GM06990 (cell line): ENCODE data around the gene VPS37D.

ENCODE experiments used
- DNase-seq: peaks from one replicate; pipeline ENCODE4 v3.0.0-alpha.2; 2011; ENCODE audit not compliant: insufficient read length; ENCODE audit errors: extremely low read depth
- H3K27me3 ChIP-seq: replicated peaks from 2 replicates; pipeline ENCODE4 v1.6.0; 2011; ENCODE audit warnings: low read length; ENCODE audit not compliant: control insufficient read depth, insufficient read depth
- H3K36me3 ChIP-seq: 2 replicates; pipeline ENCODE4 v1.5.1; 2011; ENCODE audit warnings: low read length; ENCODE audit not compliant: control insufficient read depth, insufficient read depth
- H3K4me3 ChIP-seq: replicated peaks from 2 replicates; pipeline ENCODE4 v1.5.1; 2011; ENCODE audit warnings: low read depth, mild to moderate bottlenecking, control low read depth, low read length
- TF ChIP-seq, protein P1 (sequence below): IDR thresholded peaks from 2 replicates; pipeline ENCODE4 v1.5.1; 2011; ENCODE audit warnings: low read length, control low read depth, mild to moderate bottlenecking, inconsistent platforms; ENCODE audit not compliant: insufficient read depth, poor library complexity, severe bottlenecking

The VPS37D gene

DNA sequence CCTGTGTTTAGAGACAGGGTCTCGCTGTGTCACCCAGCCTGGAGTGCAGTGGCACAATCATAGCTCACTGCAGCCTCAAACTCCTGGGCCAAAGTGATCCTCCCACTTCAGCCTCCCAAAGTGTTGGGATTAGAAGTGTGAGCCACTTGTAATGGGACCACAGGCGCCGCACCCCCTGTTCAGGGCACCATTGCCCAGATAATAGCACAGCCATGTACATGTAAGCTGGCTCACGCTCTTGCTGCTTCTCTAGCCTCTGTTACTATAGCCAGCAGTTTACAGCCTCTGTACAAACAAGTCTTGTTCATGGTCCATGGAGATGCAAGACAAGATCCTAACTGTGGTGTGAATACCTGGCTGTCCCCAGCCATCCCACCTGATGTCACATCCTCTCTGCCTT is 39.1 kb upstream of the VPS37D start:
- TF ChIP-seq, protein P1, sequence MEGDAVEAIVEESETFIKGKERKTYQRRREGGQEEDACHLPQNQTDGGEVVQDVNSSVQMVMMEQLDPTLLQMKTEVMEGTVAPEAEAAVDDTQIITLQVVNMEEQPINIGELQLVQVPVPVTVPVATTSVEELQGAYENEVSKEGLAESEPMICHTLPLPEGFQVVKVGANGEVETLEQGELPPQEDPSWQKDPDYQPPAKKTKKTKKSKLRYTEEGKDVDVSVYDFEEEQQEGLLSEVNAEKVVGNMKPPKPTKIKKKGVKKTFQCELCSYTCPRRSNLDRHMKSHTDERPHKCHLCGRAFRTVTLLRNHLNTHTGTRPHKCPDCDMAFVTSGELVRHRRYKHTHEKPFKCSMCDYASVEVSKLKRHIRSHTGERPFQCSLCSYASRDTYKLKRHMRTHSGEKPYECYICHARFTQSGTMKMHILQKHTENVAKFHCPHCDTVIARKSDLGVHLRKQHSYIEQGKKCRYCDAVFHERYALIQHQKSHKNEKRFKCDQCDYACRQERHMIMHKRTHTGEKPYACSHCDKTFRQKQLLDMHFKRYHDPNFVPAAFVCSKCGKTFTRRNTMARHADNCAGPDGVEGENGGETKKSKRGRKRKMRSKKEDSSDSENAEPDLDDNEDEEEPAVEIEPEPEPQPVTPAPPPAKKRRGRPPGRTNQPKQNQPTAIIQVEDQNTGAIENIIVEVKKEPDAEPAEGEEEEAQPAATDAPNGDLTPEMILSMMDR, result no peak
- Histone ChIP-seq H3K4me3 (no peak overlapping the region), H3K36me3 (no peaks in the 10 kb centered on the region), H3K27me3 (peaks cover 1% of the 10 kb centered on the region)
- no peak for DNase-seq

DNA sequence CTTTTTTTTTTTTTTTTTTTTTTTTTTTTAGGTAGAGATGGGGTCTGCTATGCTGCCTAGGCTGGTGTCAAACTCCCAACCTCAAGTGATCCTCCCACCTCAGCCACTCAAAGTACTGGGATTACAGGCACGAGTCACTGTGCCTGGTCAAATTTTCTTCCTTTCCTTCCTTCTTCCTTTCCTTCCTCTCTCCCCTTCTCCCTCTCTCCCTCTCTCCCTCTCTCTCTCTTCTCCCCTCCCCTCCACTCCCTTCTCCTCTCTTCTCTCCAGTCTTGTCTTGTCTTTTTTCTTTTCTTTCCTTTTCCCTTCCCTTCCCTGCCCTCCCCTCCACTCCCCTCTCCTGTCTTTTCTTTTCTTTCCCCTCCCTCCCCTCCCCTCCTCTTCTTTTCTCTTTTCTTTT is 36.1 kb upstream of the VPS37D start:
- peaks cover 1% of the 10 kb centered on the region for H3K27me3 ChIP-seq
- DNase-seq, result no peak
- TF ChIP-seq, protein P1, result no peak

DNA sequence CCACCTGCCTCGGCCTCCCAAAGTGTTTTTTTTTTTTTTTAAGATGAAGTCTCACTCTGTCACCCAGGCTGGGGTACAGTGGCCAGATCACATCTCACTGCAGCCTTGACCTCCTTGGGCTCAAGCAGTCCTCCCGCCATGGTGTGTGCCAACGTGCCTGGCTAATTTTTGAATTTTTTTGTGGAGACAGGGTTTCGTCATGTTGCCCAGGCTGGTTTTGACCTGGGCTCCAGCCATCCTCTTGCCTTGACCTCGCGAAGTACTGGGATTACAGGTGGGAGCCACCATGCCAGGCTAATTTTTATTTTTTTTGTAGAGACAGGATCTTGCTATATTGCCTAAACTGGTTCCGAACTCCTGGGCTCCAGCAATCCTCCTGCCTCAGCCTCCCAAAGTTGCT is 34.3 kb upstream of the VPS37D start:
- Histone ChIP-seq H3K27me3 (no peaks in the 10 kb centered on the region; the same call in none of the 2 replicates), H3K4me3 (no peak overlapping the region), H3K36me3 (no peaks in the 10 kb centered on the region)
- TF ChIP-seq, protein P1, result no peak
- DNase-seq, result no peak

More for the DNA sequence above, 36.1 kb upstream of the VPS37D start:
- Histone ChIP-seq H3K36me3 (no peaks in the 10 kb centered on the region), H3K4me3 (no peak overlapping the region)

DNA sequence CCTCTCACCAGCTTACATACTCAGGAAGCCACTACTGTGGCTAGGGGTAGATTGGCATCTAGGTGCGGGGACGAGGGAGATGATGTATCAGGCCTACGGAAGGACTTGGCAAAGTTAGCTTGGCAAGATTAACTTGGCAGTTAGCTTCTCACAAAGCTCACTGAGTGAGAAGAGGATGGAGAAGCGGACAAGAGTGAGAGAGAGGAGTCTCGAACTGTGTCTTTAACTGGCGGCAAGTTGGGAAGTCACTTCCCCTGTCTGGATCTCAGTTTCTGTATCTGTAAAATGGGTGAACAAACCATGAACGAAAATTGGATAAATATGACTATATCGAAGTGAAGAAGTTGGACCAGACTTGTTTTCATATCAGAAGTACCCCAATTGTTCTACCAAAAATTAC is 33.8 kb upstream of the VPS37D start:
- TF ChIP-seq, protein P1, result no peak
- Histone ChIP-seq H3K27me3 (no peaks in the 10 kb centered on the region; the same call in none of the 2 replicates), H3K36me3 (no peaks in the 10 kb centered on the region), H3K4me3 (no peak overlapping the region)
- no peak for DNase-seq

DNA sequence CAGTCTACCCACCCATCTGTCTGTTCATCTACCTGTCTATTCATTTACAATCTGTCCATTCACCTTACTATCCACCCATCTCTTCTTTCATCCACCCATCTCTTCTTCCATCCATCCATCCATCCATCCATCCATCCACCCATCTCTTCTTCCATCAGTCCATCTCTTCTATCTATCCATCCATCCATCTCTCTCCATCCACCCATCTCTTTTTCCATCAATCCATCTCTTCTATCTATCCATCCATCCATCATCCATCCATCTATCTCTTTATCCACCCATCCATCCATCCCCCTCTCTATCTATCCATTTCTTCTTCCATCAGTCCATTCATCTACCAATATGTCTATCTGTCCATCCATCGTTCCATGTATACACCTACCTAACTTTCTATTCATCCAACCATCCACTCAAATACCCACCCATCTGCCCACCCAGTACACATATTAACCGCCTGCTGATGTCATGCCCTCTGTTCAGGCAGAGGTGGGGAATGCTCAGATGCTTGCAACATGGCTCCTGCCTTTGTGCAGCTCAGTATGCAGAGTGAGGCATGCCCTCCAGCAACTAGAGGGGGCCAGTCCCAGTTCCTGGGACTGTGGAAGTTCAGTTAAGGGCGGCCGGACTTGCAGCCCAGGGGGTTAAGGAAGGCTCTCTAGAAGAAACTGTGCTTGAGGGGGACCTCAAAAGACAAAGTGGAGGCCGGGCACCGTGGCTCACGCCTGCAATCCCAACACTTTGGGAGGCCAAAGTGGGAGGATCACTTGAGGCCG is 32.0 kb upstream of the VPS37D start:
- TF ChIP-seq, protein P1, result no peak
- Histone ChIP-seq H3K27me3 (no peaks in the 10 kb centered on the region; the same call in none of the 2 replicates), H3K4me3 (no peak overlapping the region), H3K36me3 (no peaks in the 10 kb centered on the region)
- no peak for DNase-seq
